HG02973 (cell line): ENCODE measurements around the gene PTPRO.

ENCODE experiments used
- ATAC-seq: cut with Tn5 transposase; IDR thresholded peaks from one replicate; pipeline ENCODE4 v1.9.1; 2021; ENCODE audit warnings: moderate library complexity; ENCODE audit not compliant: unreplicated experiment

PTPRO gene

GRCh38 chr12:15522574-15523187 is 200.4 kb downstream of the PTPRO start:
- ATAC-seq: no peak

GRCh38 chr12:15525441-15525840 is 203.1 kb downstream of the PTPRO start:
- ATAC-seq: no peak

GRCh38 chr12:15526033-15526432 is 203.7 kb downstream of the PTPRO start:
- ATAC-seq: peak; percentile 100

- no peak for ATAC-seq
Observed at GRCh38 chr12:15527201-15528080, 205.1 kb downstream of the PTPRO start.

GRCh38 chr12:15528666-15529065 is 206.4 kb downstream of the PTPRO start:
- ATAC-seq: no peak

GRCh38 chr12:15530361-15530760 is 208.1 kb downstream of the PTPRO start:
- ATAC-seq: no peak

GRCh38 chr12:15532364-15532977 is 210.2 kb downstream of the PTPRO start:
- peak; percentile 71 for ATAC-seq

GRCh38 chr12:15534322-15534721 is 212.0 kb downstream of the PTPRO start:
- peak; percentile 86 for ATAC-seq

- no peak for ATAC-seq
Observed at GRCh38 chr12:15534874-15535273, 212.6 kb downstream of the PTPRO start.

- ATAC-seq: no peak
Observed at GRCh38 chr12:15535352-15535781, 213.1 kb downstream of the PTPRO start.

- ATAC-seq: no peak
Observed at GRCh38 chr12:15536446-15536845, 214.1 kb downstream of the PTPRO start.

GRCh38 chr12:15538881-15539280 is 216.6 kb downstream of the PTPRO start:
- no peak for ATAC-seq

GRCh38 chr12:15540005-15540404 is 217.7 kb downstream of the PTPRO start:
- ATAC-seq: no peak

- ATAC-seq: no peak
Observed at GRCh38 chr12:15540469-15540872, 218.2 kb downstream of the PTPRO start.

- ATAC-seq: no peak
Observed at GRCh38 chr12:15541996-15542631, 219.8 kb downstream of the PTPRO start.

GRCh38 chr12:15543347-15543746 is 221.0 kb downstream of the PTPRO start:
- ATAC-seq: no peak

- ATAC-seq: no peak
Observed at GRCh38 chr12:15544589-15544988, 222.3 kb downstream of the PTPRO start.

GRCh38 chr12:15545334-15545733 is 223.0 kb downstream of the PTPRO start:
- no peak for ATAC-seq

- peak; percentile 88 for ATAC-seq
Observed at GRCh38 chr12:15546102-15546701, 223.9 kb downstream of the PTPRO start.

- ATAC-seq: no peak
Observed at GRCh38 chr12:15547063-15547462, 224.8 kb downstream of the PTPRO start.

GRCh38 chr12:15547691-15548090 is 225.4 kb downstream of the PTPRO start:
- ATAC-seq: no peak
